NCI-H69 (cell line): ENCODE data around the gene CITED1.

ENCODE experiments used
- DNase-seq: peaks from one replicate; lab custom pipeline; 2025; lab: John Stamatoyannopoulos, UW

CITED1 gene

GRCh38 chrX:72270316-72270866 lies 35.3 kb downstream of the CITED1 start:
- DNase-seq = peak; percentile 8

- DNase-seq = no peak
Measured at GRCh38 chrX:72269671-72270251, 36.0 kb downstream of the CITED1 start.

GRCh38 chrX:72268597-72269365 lies 36.9 kb downstream of the CITED1 start:
- DNase-seq = no peak

- DNase-seq = no peak
Measured at GRCh38 chrX:72265263-72265662, 40.5 kb downstream of the CITED1 start.

- DNase-seq = no peak
Measured at GRCh38 chrX:72262077-72262476, 43.6 kb downstream of the CITED1 start.

- DNase-seq = no peak
Measured at GRCh38 chrX:72260448-72260847, 45.3 kb downstream of the CITED1 start.

GRCh38 chrX:72258174-72258573 lies 47.5 kb downstream of the CITED1 start:
- DNase-seq = peak; percentile 34

GRCh38 chrX:72255864-72256263 lies 49.9 kb downstream of the CITED1 start:
- no peak for DNase-seq

- DNase-seq = peak; percentile 96
Measured at GRCh38 chrX:72255445-72255844, 50.3 kb downstream of the CITED1 start.

GRCh38 chrX:72254816-72255215 lies 50.9 kb downstream of the CITED1 start:
- peak; percentile 85 for DNase-seq

- DNase-seq = no peak
Measured at GRCh38 chrX:72253686-72254085, 52.0 kb downstream of the CITED1 start.
